Lung (tissue), 12 donors: ENCODE data around the gene GMPR2. TPM values are rescaled to one million over a fixed set of nuclear protein-coding genes. Genes with fewer than 3 reads are reported as not detected.

ENCODE experiments used
- ATAC-seq: fragments of 200-7000 bp; cut with Tn5 transposase; one replicate; pipeline ENCODE4 v1.9.1; 2020; ENCODE audit warnings: moderate number of reproducible peaks; ENCODE audit not compliant: insufficient read depth, low FRiP score
- DNase-seq, 3 donors: peaks; one replicate each; pipeline ENCODE4 v3.0.0-alpha.2; 2013 to 2017
- H3K27ac ChIP-seq, 2 donors: one replicate each; pipeline ENCODE4 v1.5.1; 2013; ENCODE audit warnings: mild to moderate bottlenecking in 2 of 2, moderate library complexity in 2 of 2, control low read depth in 1 of 2, inconsistent platforms in 1 of 2, low read depth in 1 of 2, low read length in 1 of 2
- H3K27me3 ChIP-seq, 3 donors: one replicate each; pipeline ENCODE4 v1.5.1; 2013; ENCODE audit warnings: low read length in 2 of 3; ENCODE audit not compliant: control insufficient read depth in 3 of 3, insufficient read depth in 3 of 3
- H3K36me3 ChIP-seq, 4 donors: one replicate each; pipeline ENCODE4 v1.5.1; 2013; ENCODE audit warnings: low read length in 4 of 4, mild to moderate bottlenecking in 1 of 4, moderate library complexity in 1 of 4; ENCODE audit not compliant: control insufficient read depth in 4 of 4, insufficient read depth in 4 of 4
- H3K4me1 ChIP-seq, 5 donors: one replicate each; pipeline ENCODE4 v1.5.1; 2013; ENCODE audit warnings: low read length in 5 of 5, mild to moderate bottlenecking in 2 of 5, moderate library complexity in 1 of 5; ENCODE audit not compliant: control insufficient read depth in 5 of 5, insufficient read depth in 5 of 5
- H3K4me3 ChIP-seq: one replicate; pipeline ENCODE4 v1.5.1; 2013; ENCODE audit warnings: mild to moderate bottlenecking, control low read depth, moderate library complexity
- H3K9ac ChIP-seq, 2 donors: one replicate each; pipeline ENCODE4 v1.5.1; 2013; ENCODE audit warnings: low read length in 2 of 2, control low read depth in 1 of 2; ENCODE audit not compliant: insufficient read depth in 1 of 2
- H3K9me3 ChIP-seq, 4 donors: one replicate each; pipeline ENCODE4 v1.5.1; 2013; ENCODE audit warnings: low read length in 3 of 4, mild to moderate bottlenecking in 1 of 4, moderate library complexity in 1 of 4; ENCODE audit not compliant: control insufficient read depth in 4 of 4, insufficient read depth in 3 of 4
- CTCF ChIP-seq: IDR thresholded peaks from 2 replicates; pipeline ENCODE4 v1.5.1; 2012; ENCODE audit warnings: mild to moderate bottlenecking; ENCODE audit errors: control extremely low read depth, extremely low read depth
- WGBS, 2 donors: extraction: QIAGEN DNeasy Blood & Tissue Kit; methylation state at CpG; one replicate each; pipeline ENCODE4 v1.1.7; 2013; 5-methylcytosine and 5-hydroxymethylcytosine counted together
- polyA plus RNA-seq, 2 donors: library from polyadenylated mRNA; stranded (reverse); fragments of 200-250 nt; gene quantifications; one replicate each; pipeline ENCODE4 v1.2.1, GENCODE V29; 2013
- total RNA-seq, 2 donors: library from RNA; depleted of rRNA in 1 of 2; stranded (reverse); fragments of >200 nt in 1 of 2; gene quantifications; one replicate each; pipeline ENCODE4 v1.2.1, GENCODE V29; 2014 to 2021
- donor health status: control.
- donor health status: control.
- donor health status: Bipolar disorder and iron deficiency.
- donor health status: healthy.
- donor health status: DM: yes; HTN: yes; CAD: no.

GMPR2 gene
- total and polyA plus RNA-seq, 4 donors, result 42.9 to 71.1 (median 63.1) TPM

DNA sequence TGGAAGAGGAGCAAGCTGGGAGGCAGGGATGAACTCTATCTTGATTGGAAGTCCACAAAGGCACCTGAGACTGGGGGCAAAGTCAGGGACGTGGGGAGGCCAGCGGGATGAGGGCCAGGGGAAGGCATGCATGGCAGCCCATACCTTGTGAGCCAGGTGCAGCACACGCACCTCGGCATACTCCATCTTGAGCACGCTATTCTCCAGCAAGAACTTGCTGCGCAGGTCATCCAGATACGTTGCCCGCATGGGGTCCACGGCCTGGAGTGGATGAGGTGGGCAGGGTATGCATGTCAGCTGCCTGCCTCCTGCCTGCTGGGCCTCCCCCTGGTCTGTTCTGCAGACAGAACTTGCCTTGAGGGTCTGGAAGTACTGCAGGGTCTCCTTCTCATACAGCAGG is 34.8 kb downstream of the GMPR2 start:
- no peak for ATAC-seq
- Histone ChIP-seq H3K27me3 (no peaks in the 10 kb centered on the region), H3K4me1 (peaks cover 4 to 8% (median 6%) of the 10 kb centered on the region in 5 donors), H3K4me3 (no peak overlapping the region), H3K9me3 (no peaks in the 10 kb centered on the region), H3K9ac (no peak overlapping the region), H3K36me3 (peaks cover 3 to 35% (median 7%) of the 10 kb centered on the region in 4 donors), H3K27ac (no peak overlapping the region)
- 92 to 96% methylated on average over 9 of the region's 9 CpGs for WGBS, 2 donors
- TF ChIP-seq CTCF, result no peak
- no peak for DNase-seq

GRCh38 chr14:24268225-24268624 is 35.5 kb downstream of the GMPR2 start:
- no peak overlapping the region for H3K4me3 ChIP-seq
- no peak for DNase-seq
- H3K27ac ChIP-seq, result no peak overlapping the region
- no peaks in the 10 kb centered on the region for H3K27me3 ChIP-seq
- no peak overlapping the region for H3K9ac ChIP-seq
- no peak for TF ChIP-seq CTCF
- WGBS, 2 donors, result 93 to 96% methylated on average over 9 of the region's 9 CpGs
- H3K36me3 ChIP-seq, result peaks cover 3 to 35% (median 7%) of the 10 kb centered on the region in 4 donors
- ATAC-seq, result no peak
- H3K9me3 ChIP-seq, result no peaks in the 10 kb centered on the region
- peaks cover 4 to 11% (median 6%) of the 10 kb centered on the region in 5 donors for H3K4me1 ChIP-seq

DNA sequence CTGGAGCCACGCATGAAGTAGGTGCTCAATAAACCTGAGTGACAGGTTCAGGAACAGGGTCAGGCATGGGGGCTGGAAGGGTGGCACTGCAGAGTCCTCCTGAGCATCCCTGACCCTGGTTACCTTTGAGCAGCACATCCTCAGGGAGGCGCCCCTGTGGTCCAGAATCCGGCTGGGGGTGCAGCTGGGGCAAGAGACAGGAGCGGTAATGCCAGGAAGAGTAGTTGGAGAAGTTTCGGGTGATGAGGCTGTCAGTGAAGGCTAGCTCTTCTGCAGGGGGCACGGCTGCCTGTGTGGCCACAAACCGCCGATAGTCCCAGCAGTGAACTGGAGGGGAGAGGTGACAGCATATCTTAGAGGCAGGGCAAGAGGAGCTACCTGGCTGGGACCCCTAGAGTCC is 36.6 kb downstream of the GMPR2 start:
- no peak for TF ChIP-seq CTCF
- no peaks in the 10 kb centered on the region for H3K9me3 ChIP-seq
- no peaks in the 10 kb centered on the region for H3K27me3 ChIP-seq
- H3K9ac ChIP-seq, result no peak overlapping the region
- DNase-seq, result no peak
- H3K4me3 ChIP-seq, result no peak overlapping the region
- peaks cover 4 to 11% (median 6%) of the 10 kb centered on the region in 5 donors for H3K4me1 ChIP-seq
- no peak overlapping the region for H3K27ac ChIP-seq
- H3K36me3 ChIP-seq, result peaks cover 3 to 35% (median 7%) of the 10 kb centered on the region in 4 donors
- WGBS, 2 donors, result 93 to 98% methylated on average over 8 of the region's 8 CpGs
- no peak for ATAC-seq

DNA sequence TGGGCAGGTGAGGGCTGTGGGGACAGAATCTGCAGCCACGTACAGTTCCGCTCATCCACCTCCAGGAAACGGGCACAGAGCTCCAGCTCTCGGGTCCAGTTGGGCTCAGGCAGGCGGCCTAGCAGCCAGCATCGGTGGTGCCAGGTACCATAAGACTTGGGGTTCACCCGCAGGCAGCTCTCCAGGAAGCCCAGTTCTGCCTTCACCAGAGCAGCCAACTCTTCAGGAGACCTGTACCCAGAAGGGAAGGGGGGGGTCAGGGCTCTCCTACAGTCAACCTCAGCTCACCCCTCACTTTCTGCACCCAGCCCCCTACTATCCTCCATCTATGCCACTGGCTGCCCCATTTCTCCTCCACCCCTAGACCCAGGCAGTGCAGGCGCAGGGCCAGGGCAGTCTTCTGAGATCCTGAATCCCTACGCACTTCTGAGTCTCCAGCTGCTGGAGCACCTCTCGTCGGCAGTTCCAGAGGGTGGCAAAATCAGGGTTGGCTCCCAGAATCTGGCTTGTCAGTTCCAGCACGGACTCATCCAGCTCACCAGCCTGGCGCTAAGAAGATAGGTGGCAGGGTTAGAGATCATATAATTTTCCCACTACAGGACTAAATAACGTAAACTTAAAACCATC is 37.3 kb downstream of the GMPR2 start:
- DNase-seq, result no peak
- no peak for TF ChIP-seq CTCF
- peaks cover 3 to 35% (median 7%) of the 10 kb centered on the region in 4 donors for H3K36me3 ChIP-seq
- H3K4me1 ChIP-seq, result peaks cover 4 to 11% (median 6%) of the 10 kb centered on the region in 5 donors
- no peak overlapping the region for H3K27ac ChIP-seq
- no peak for ATAC-seq
- H3K27me3 ChIP-seq, result no peaks in the 10 kb centered on the region
- H3K9ac ChIP-seq, result no peak overlapping the region
- 96 to 99% methylated on average over 14 of the region's 14 CpGs for WGBS, 2 donors
- H3K4me3 ChIP-seq, result no peak overlapping the region
- no peaks in the 10 kb centered on the region for H3K9me3 ChIP-seq
